SU-DHL-6 (cell line): ENCODE results near the gene CAMP.

Experiments used
- EZH2phosphoT487 ChIP-seq: fragments of 200-600 bp; sonication (generic), shearing (Covaris generic); conservative IDR thresholded peaks from 2 replicates; pipeline ENCODE4 v1.6.1; 2018; ENCODE audit warnings: mild to moderate bottlenecking, antibody characterized with exemption, low read length, moderate library complexity, mixed read lengths
- TF ChIP-seq, protein P1 (sequence below): fragments of 200-600 bp; sonication (generic); IDR thresholded peaks from one replicate; pipeline ENCODE4 v1.5.1; 2017; ENCODE audit warnings: antibody characterized with exemption, mild to moderate bottlenecking, low read length, moderate library complexity; ENCODE audit not compliant: insufficient read depth, poor library complexity, severe bottlenecking

DNA sequence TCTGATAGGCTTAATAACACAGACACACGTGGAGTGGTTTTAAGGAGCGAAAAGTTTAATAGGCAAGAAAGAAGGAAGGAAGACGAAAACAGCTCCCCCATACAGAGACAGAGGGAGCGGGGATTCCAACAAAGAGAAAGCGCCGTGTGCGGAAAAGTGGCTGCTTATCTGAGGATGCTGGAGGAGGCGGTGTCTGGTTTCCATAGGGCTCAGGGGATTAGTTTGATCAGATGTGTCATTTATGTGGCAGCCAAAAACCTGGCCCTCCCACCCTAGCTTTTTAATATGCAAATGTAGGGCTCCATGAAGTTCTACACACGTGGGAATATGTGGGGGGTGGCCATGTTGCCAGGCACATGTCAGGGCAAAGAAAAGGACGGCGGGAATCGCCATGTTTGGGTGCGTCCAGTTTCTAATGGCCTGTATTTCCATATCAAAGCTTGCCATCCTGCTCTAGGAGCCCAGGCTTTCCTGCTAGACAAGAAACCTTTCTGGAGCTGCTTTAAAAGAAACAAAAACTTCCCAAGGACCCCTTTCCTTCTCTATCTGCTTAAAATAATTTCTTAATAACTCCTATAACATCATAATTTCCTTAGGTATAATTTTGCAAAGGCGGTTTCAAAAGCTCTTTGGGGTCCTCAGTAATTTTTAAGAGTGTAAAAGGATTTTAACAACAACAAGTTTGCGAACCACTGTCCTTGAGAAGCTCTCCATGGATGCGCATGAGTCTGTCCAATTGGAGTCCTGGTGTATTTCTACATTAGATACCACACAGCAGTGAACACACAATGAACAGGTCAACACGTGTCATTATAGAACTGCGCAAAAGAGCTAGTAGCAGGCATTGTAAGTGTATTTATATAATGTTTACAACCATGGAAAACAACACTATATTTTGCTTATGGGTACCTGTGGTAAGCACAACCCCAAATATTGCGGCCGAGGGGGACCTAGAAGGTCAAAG lies 17.0 kb downstream of the CAMP start:
- TF ChIP-seq, protein P1, sequence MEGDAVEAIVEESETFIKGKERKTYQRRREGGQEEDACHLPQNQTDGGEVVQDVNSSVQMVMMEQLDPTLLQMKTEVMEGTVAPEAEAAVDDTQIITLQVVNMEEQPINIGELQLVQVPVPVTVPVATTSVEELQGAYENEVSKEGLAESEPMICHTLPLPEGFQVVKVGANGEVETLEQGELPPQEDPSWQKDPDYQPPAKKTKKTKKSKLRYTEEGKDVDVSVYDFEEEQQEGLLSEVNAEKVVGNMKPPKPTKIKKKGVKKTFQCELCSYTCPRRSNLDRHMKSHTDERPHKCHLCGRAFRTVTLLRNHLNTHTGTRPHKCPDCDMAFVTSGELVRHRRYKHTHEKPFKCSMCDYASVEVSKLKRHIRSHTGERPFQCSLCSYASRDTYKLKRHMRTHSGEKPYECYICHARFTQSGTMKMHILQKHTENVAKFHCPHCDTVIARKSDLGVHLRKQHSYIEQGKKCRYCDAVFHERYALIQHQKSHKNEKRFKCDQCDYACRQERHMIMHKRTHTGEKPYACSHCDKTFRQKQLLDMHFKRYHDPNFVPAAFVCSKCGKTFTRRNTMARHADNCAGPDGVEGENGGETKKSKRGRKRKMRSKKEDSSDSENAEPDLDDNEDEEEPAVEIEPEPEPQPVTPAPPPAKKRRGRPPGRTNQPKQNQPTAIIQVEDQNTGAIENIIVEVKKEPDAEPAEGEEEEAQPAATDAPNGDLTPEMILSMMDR, result no peak
- TF ChIP-seq EZH2phosphoT487, result no peak
